Adrenal gland (tissue), 5 donors: ENCODE results near the gene LEKR1.

Experiments
- CTCF ChIP-seq, 6 experiments: fragments of 450-650 bp in 4 of 6; fragments of 200-600 bp in 2 of 6; sonication (generic) in 1 of 6; IDR thresholded peaks; 1 replicate in 5 of 6; 2 replicates in 1 of 6; pipeline versions ENCODE4 v1.5.1 to v1.8.0; 2016 to 2021; ENCODE audit warnings: antibody characterized with exemption in 6 of 6, mild to moderate bottlenecking in 2 of 6, moderate library complexity in 1 of 6
- POLR2A ChIP-seq, 2 donors: fragments of 450-650 bp; IDR thresholded peaks; one replicate each; pipeline ENCODE4 v1.6.1; 2017; ENCODE audit warnings: antibody characterized with exemption in 2 of 2, mild to moderate bottlenecking in 2 of 2, moderate library complexity in 1 of 2
- donor health status: DM: no; HTN: no; CAD: no.

GRCh38 chr3:156985711-156986110, 159.6 kb downstream of the LEKR1 start:
- TF ChIP-seq POLR2A (IDR thresholded peaks at IDR 0.05) (no peak), CTCF (IDR thresholded peaks at IDR 0.05) (no peak)
